ENCODE data around the gene FBXL5. TPM values are rescaled to one million over a fixed set of nuclear protein-coding genes. Genes with fewer than 3 reads are reported as not detected.

The FBXL5 gene
- total RNA-seq, 4 donors from 2014 or later: 130 to 213 (median 188) TPM

GRCh38 chr4:15695240-15695699 is 40.1 kb upstream of the FBXL5 start:
- no peak for TF ChIP-seq CTCF (IDR thresholded peaks at IDR 0.05)
- ATAC-seq (ENCODE audit: low FRiP score) (no peak), DNase-seq (ENCODE audit: low spot score) (no peak)

- no peak for TF ChIP-seq CTCF (IDR thresholded peaks at IDR 0.05)
- DNase-seq (ENCODE audit: low spot score): no peak
- ATAC-seq (ENCODE audit: low FRiP score): no peak
These were observed 39.3 kb upstream of the FBXL5 start for GRCh38 chr4:15694431-15694830.

- no peak for TF ChIP-seq CTCF (IDR thresholded peaks at IDR 0.05)
- no peak for DNase-seq (ENCODE audit: low spot score)
- ATAC-seq (ENCODE audit: low FRiP score): no peak
These were observed 37.4 kb upstream of the FBXL5 start for GRCh38 chr4:15692602-15693001.

GRCh38 chr4:15691346-15692135 is 36.4 kb upstream of the FBXL5 start:
- ATAC-seq (ENCODE audit: low FRiP score) (peak; percentile 31), DNase-seq (ENCODE audit: low spot score) (no peak)
- TF ChIP-seq CTCF (IDR thresholded peaks at IDR 0.05): no peak

- ATAC-seq (ENCODE audit: low FRiP score) (peak; percentile 88), DNase-seq (ENCODE audit: low spot score) (no peak)
- TF ChIP-seq CTCF (IDR thresholded peaks at IDR 0.05): no peak
These were observed 35.1 kb upstream of the FBXL5 start for GRCh38 chr4:15690020-15690809.

GRCh38 chr4:15689540-15689939 is 34.4 kb upstream of the FBXL5 start:
- ATAC-seq (ENCODE audit: low FRiP score) (no peak), DNase-seq (ENCODE audit: low spot score) (no peak)
- TF ChIP-seq CTCF (IDR thresholded peaks at IDR 0.05): no peak
